GM18861 (cell line): ENCODE data around the gene MEAF6.

ENCODE experiments used
- ATAC-seq: cut with Tn5 transposase; IDR thresholded peaks from one replicate; pipeline ENCODE4 v1.9.1; 2021; ENCODE audit not compliant: unreplicated experiment

Gene MEAF6

GRCh38 chr1:37446874-37447273, 67.7 kb downstream of the MEAF6 start:
- ATAC-seq = no peak

DNA sequence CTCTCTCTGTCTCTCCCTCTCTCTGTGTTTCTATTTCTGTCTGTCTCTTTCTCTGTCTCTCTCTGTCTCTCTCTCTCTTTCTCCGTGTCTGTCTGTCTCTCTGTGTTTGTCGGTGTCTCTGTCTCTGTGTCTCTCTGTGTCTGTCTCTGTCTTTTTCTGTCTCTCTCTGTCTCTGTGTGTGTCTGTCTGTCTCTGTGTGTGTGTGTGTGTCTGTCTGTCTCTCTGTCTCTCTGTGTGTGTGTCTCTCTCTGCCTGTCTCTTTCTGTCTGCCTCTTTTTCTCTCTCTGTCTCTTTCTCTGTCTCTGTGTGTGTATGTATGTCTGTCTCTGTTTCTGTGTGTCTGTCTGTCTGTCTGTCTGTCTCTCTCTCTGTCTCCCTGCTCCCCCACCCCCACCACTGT, 71.9 kb downstream of the MEAF6 start:
- no peak for ATAC-seq
